GM18505 (cell line): ENCODE measurements around the gene WFIKKN2.

Experiments
- ATAC-seq: cut with Tn5 transposase; IDR thresholded peaks from one replicate; pipeline ENCODE4 v1.9.1; 2021; ENCODE audit not compliant: unreplicated experiment
- POLR2A ChIP-seq: IDR thresholded peaks from 4 replicates; pipeline ENCODE4 v1.6.1; 2011; ENCODE audit warnings: borderline replicate concordance; ENCODE audit not compliant: insufficient read depth, insufficient read length; ENCODE audit errors: extremely low read depth

The WFIKKN2 gene

GRCh38 chr17:50805486-50805885 is 29.9 kb upstream of the WFIKKN2 start:
- ATAC-seq, result no peak
- no peak for TF ChIP-seq POLR2A

DNA sequence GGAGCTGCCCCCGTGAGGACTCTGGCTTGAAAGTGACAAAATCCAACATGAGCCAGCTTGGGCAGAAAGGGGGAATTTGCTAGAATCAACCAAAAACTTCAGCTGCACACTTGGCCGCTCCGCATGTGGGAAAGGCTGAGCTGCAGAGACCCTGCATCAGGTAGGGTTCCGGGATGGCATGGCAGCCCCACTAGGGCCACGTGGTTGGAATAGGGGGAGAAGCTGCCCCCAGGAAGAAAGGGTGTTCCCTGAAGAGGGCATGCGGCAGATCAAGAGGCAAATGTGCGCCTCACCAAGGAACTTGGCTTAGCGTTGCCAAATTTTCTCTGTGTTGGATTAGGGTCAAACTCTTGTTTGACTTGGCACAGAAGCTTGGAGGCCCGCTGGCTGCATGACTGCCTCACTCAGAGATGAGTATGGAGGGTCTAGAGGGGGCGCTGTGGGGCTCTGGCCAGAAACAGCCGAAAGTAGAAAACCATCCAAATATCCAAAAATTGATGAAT is 29.2 kb upstream of the WFIKKN2 start:
- ATAC-seq, result no peak

GRCh38 chr17:50807009-50807408 is 28.4 kb upstream of the WFIKKN2 start:
- ATAC-seq, result no peak

More for the DNA sequence above, 29.2 kb upstream of the WFIKKN2 start:
- TF ChIP-seq POLR2A, result no peak

GRCh38 chr17:50807675-50808074 is 27.7 kb upstream of the WFIKKN2 start:
- no peak for ATAC-seq
- no peak for TF ChIP-seq POLR2A

More at GRCh38 chr17:50807009-50807408, 28.4 kb upstream of the WFIKKN2 start:
- no peak for TF ChIP-seq POLR2A

- TF ChIP-seq POLR2A, result no peak
- ATAC-seq, result no peak
These were observed 27.0 kb upstream of the WFIKKN2 start for GRCh38 chr17:50808413-50808812.

- TF ChIP-seq POLR2A, result no peak
- no peak for ATAC-seq
These were observed 26.5 kb upstream of the WFIKKN2 start for GRCh38 chr17:50808888-50809287.

- ATAC-seq, result no peak
These were observed 21.8 kb upstream of the WFIKKN2 start for GRCh38 chr17:50813583-50813982.

GRCh38 chr17:50815400-50815799 is 20.0 kb upstream of the WFIKKN2 start:
- no peak for ATAC-seq
- TF ChIP-seq POLR2A, result no peak

More at GRCh38 chr17:50813583-50813982, 21.8 kb upstream of the WFIKKN2 start:
- TF ChIP-seq POLR2A, result no peak

DNA sequence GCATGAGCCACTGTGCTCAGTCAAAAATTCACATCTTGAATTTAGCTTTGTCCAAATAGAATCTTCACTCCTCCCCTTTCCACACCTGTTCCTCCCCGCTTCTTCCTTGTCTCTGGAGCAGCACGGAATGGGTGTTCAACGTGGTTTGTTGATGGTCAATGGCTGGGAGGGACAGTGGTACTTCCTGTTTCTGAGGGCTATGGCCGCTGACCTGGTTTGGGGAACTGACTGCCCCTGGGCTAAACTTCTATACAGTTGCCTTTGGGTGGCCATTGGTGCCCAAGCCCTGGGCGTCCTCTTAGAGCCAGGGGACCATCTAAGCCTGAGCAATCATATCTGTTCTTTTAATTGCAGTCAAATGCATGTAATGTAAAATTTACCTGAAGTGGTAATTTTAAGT is 19.1 kb upstream of the WFIKKN2 start:
- no peak for TF ChIP-seq POLR2A
- no peak for ATAC-seq

DNA sequence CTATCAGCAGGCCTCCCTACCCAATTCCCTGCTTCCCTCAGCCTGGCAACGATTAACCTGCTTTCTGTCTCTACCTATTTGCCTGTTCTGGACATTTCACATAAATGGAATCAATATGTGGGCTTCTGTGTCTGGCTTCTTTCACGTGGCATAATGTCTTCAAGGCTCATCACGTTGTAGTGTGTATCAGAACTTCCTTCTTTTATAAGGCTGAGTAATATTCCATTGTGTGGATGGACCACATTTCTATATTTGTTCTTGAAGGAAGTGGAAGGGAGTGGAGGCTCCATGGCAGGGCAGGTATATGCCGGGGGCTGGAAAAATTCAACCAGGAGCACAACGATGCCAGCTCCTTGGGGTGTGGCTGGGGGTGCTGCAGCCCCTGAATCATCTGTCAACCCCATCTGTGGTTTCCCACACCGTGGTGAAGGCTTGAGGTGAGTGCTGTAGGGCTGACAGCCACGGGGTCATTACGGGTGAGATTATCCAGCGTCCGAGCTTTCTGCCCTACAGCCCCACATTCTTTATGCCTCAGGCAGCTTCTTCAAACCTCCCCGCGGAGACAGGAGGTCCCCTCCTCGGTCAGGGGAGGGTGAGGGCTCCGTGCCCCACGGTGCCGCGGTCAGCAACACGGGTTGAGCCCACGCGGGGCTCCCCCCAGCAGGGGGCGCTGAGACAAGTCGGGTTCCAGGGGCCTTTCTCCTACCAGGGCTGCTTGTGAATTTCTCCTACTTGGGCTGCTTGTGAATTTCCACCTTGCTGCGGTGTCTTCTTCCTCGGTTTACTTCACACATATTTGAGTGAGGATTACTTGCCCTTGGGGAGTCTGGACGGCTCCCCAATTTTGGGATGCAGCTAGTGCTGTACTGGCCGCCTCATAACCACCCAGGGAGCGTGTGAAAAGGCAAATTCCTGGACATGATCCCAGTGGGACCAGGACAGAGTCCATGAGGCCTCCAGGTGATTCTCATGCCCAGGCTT is 18.3 kb upstream of the WFIKKN2 start:
- no peak for ATAC-seq
- no peak for TF ChIP-seq POLR2A

GRCh38 chr17:50817838-50818237 is 17.5 kb upstream of the WFIKKN2 start:
- no peak for TF ChIP-seq POLR2A
- ATAC-seq, result no peak

GRCh38 chr17:50818261-50818660 is 17.1 kb upstream of the WFIKKN2 start:
- TF ChIP-seq POLR2A, result no peak
- ATAC-seq, result no peak

GRCh38 chr17:50818921-50819657 is 16.3 kb upstream of the WFIKKN2 start:
- no peak for ATAC-seq
- no peak for TF ChIP-seq POLR2A

DNA sequence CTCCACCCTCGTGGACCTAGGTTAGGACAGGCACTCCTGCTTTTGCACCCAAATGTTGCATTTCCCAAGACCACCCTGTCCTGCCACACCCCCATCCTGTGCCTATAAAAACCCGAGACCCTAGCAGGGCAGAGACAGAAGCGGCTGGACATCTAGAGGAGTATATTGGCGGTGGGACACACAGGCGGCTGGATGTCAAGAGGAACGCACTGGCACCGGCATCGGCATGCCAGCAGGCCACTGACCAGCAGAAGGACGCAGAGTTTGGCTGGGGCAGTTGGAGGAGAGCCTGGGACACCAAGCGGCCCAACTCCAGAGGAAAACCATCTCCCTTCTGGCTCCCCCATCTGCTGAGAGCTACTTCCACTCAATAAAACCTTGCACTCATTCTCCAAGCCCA is 14.7 kb upstream of the WFIKKN2 start:
- ATAC-seq, result no peak
- no peak for TF ChIP-seq POLR2A

- no peak for TF ChIP-seq POLR2A
- no peak for ATAC-seq
These were observed 12.8 kb upstream of the WFIKKN2 start for GRCh38 chr17:50822550-50822949.
